ENCODE measurements around the gene DAB1. TPM values are rescaled to one million over a fixed set of nuclear protein-coding genes. Genes with fewer than 3 reads are reported as not detected.

DAB1 gene
- total RNA-seq, 1 donor from 2014 or later, result 1.9 TPM

DNA sequence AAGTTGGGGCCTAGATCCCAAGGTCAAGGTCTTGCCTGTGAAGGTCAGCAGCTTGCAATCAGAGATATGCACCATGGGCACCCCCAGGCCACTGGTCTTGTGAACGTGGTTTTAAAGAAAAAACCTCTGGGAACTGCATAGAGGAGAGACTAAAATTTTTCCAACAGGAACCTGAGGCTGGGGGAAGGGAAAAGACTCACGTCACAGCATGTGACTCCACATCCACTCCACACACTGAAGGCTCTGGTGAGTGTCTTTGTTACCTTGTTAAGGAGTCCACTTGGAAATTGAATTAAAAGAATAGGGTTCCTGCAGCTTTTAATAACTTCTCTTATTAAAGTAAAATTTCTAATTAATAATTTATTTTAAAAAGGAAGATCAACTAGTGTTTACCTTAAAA lies 224.9 kb downstream of the DAB1 start:
- H3K36me3 Mint-ChIP-seq, result no peaks in the 10 kb centered on the region
- no peak overlapping the region for H3K4me3 Mint-ChIP-seq
- no peaks in the 10 kb centered on the region for H3K9me3 Mint-ChIP-seq
- DNase-seq (ENCODE audit: low spot score in 2 of 2, unreplicated experiment in 2 of 2), result no peak
- H3K27me3 Mint-ChIP-seq (ENCODE audit: low read depth), result peaks cover 21% of the 10 kb centered on the region
- TF ChIP-seq, protein P1, sequence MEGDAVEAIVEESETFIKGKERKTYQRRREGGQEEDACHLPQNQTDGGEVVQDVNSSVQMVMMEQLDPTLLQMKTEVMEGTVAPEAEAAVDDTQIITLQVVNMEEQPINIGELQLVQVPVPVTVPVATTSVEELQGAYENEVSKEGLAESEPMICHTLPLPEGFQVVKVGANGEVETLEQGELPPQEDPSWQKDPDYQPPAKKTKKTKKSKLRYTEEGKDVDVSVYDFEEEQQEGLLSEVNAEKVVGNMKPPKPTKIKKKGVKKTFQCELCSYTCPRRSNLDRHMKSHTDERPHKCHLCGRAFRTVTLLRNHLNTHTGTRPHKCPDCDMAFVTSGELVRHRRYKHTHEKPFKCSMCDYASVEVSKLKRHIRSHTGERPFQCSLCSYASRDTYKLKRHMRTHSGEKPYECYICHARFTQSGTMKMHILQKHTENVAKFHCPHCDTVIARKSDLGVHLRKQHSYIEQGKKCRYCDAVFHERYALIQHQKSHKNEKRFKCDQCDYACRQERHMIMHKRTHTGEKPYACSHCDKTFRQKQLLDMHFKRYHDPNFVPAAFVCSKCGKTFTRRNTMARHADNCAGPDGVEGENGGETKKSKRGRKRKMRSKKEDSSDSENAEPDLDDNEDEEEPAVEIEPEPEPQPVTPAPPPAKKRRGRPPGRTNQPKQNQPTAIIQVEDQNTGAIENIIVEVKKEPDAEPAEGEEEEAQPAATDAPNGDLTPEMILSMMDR (IDR thresholded peaks at IDR 0.05; ENCODE audit: unreplicated experiment), result no peak
- no peak overlapping the region for H3K27ac Mint-ChIP-seq
- peaks cover 10% of the 10 kb centered on the region for H3K4me1 Mint-ChIP-seq

DNA sequence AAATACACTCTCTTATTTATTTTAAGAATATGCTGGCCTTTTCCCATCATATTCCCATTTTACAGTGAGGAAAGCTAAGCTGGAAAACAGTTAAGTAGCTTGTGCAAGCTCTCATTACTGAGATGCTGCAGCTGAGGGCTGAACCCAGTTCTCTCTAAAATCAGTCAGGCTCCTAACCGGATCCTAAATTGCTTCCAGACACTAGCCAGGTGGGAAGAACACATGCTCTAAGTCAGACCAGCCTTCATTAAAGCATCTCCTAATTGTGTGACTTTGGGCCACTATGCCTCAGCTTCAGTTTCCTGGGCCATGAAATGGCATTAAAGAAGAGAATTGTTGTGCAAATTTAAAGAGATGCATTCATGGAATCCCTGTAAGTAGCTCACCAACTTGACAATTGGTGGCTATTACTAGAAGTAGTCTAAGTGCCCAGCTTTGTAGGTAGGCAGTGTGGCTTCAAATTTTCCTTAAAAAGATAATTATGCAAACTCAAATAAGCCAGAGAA lies 228.4 kb downstream of the DAB1 start:
- TF ChIP-seq, protein P1 (IDR thresholded peaks at IDR 0.05; ENCODE audit: unreplicated experiment), result no peak
- H3K4me1 Mint-ChIP-seq, result peaks cover 10% of the 10 kb centered on the region
- no peak overlapping the region for H3K4me3 Mint-ChIP-seq

GRCh38 chr1:57192222-57192621 lies 231.6 kb downstream of the DAB1 start:
- no peak for DNase-seq (ENCODE audit: low spot score in 2 of 2, unreplicated experiment in 2 of 2)
- H3K27ac Mint-ChIP-seq, result no peak overlapping the region
- H3K9me3 Mint-ChIP-seq, result no peaks in the 10 kb centered on the region
- no peaks in the 10 kb centered on the region for H3K4me1 Mint-ChIP-seq
- H3K4me3 Mint-ChIP-seq, result no peak overlapping the region
- H3K36me3 Mint-ChIP-seq, result no peaks in the 10 kb centered on the region
- H3K27me3 Mint-ChIP-seq (ENCODE audit: low read depth), result peaks cover 20% of the 10 kb centered on the region
- TF ChIP-seq, protein P1 (IDR thresholded peaks at IDR 0.05; ENCODE audit: unreplicated experiment), result no peak

More for the DNA sequence above, 228.4 kb downstream of the DAB1 start:
- no peaks in the 10 kb centered on the region for H3K36me3 Mint-ChIP-seq
- peaks cover 14% of the 10 kb centered on the region for H3K27me3 Mint-ChIP-seq (ENCODE audit: low read depth)
- H3K9me3 Mint-ChIP-seq, result no peaks in the 10 kb centered on the region
- no peak for DNase-seq (ENCODE audit: low spot score in 2 of 2, unreplicated experiment in 2 of 2)
- no peak overlapping the region for H3K27ac Mint-ChIP-seq

- peaks cover 19% of the 10 kb centered on the region for H3K27me3 Mint-ChIP-seq (ENCODE audit: low read depth)
- H3K27ac Mint-ChIP-seq, result no peak overlapping the region
- DNase-seq (ENCODE audit: low spot score in 2 of 2, unreplicated experiment in 2 of 2), result no peak
- no peak overlapping the region for H3K4me3 Mint-ChIP-seq
- H3K4me1 Mint-ChIP-seq, result no peaks in the 10 kb centered on the region
- H3K36me3 Mint-ChIP-seq, result no peaks in the 10 kb centered on the region
- TF ChIP-seq, protein P1 (IDR thresholded peaks at IDR 0.05; ENCODE audit: unreplicated experiment), result no peak
- no peaks in the 10 kb centered on the region for H3K9me3 Mint-ChIP-seq
These were observed 233.0 kb downstream of the DAB1 start for GRCh38 chr1:57190898-57191297.

GRCh38 chr1:57188168-57188567 lies 235.7 kb downstream of the DAB1 start:
- H3K4me3 Mint-ChIP-seq, result no peak overlapping the region
- H3K9me3 Mint-ChIP-seq, result no peaks in the 10 kb centered on the region
- peaks cover 10% of the 10 kb centered on the region for H3K27me3 Mint-ChIP-seq (ENCODE audit: low read depth)
- TF ChIP-seq, protein P1 (IDR thresholded peaks at IDR 0.05; ENCODE audit: unreplicated experiment), result no peak
- DNase-seq (ENCODE audit: low spot score in 2 of 2, unreplicated experiment in 2 of 2), result no peak
- no peaks in the 10 kb centered on the region for H3K36me3 Mint-ChIP-seq
- H3K27ac Mint-ChIP-seq, result no peak overlapping the region
- H3K4me1 Mint-ChIP-seq, result no peaks in the 10 kb centered on the region

- no peak overlapping the region for H3K27ac Mint-ChIP-seq
- no peaks in the 10 kb centered on the region for H3K9me3 Mint-ChIP-seq
- H3K4me3 Mint-ChIP-seq, result no peak overlapping the region
- H3K27me3 Mint-ChIP-seq (ENCODE audit: low read depth), result peaks cover 10% of the 10 kb centered on the region
- no peaks in the 10 kb centered on the region for H3K4me1 Mint-ChIP-seq
- no peaks in the 10 kb centered on the region for H3K36me3 Mint-ChIP-seq
- no peak for DNase-seq (ENCODE audit: low spot score in 2 of 2, unreplicated experiment in 2 of 2)
- TF ChIP-seq, protein P1 (IDR thresholded peaks at IDR 0.05; ENCODE audit: unreplicated experiment), result no peak
These were observed 237.4 kb downstream of the DAB1 start for GRCh38 chr1:57186455-57186854.
